MCF 10A (cell line): ENCODE data around the gene VEZT. TPM values are rescaled to one million over a fixed set of nuclear protein-coding genes. Genes with fewer than 3 reads are reported as not detected.

Experiments used
- BruUV-seq: library from RNA; stranded (reverse); fragments of 400-500 nt; replicated peaks from 2 replicates; lab custom pipeline; 2021; lab: Mats Ljungman, UMichigan
- CTCF ChIA-PET: fragments of 300-600 bp; sonication (Branson Sonifier 250); formaldehyde crosslinking; extraction: SDS; loops from one replicate; lab custom pipeline; 2021; ENCODE audit warnings: antibody characterized with exemption, inconsistent platforms; lab: Yijun Ruan, JAX
- POLR2A ChIA-PET: fragments of 300-600, 350-650 bp; sonication (Branson Sonifier 250); formaldehyde crosslinking; extraction: SDS; loops from one replicate; lab custom pipeline; 2020; ENCODE audit warnings: antibody characterized with exemption, inconsistent platforms; lab: Yijun Ruan, JAX
- DNase-seq: peaks from one replicate; pipeline ENCODE4 v3.0.0-alpha.2; 2018; ENCODE audit not compliant: unreplicated experiment
- H3K27ac Mint-ChIP-seq: one replicate; pipeline ENCODE4 v1.8.0; 2022; ENCODE audit warnings: mild to moderate bottlenecking, low read depth, mixed read lengths; ENCODE audit not compliant: unreplicated experiment
- H3K27me3 Mint-ChIP-seq: one replicate; pipeline ENCODE4 v1.8.0; 2022; ENCODE audit warnings: mixed read lengths; ENCODE audit not compliant: insufficient read depth, unreplicated experiment
- H3K36me3 Mint-ChIP-seq: one replicate; pipeline ENCODE4 v1.8.0; 2022; ENCODE audit warnings: mild to moderate bottlenecking, moderate library complexity, mixed read lengths; ENCODE audit not compliant: insufficient read depth, unreplicated experiment
- H3K4me1 Mint-ChIP-seq: one replicate; pipeline ENCODE4 v1.8.0; 2022; ENCODE audit warnings: mixed read lengths; ENCODE audit not compliant: insufficient read depth, unreplicated experiment
- H3K4me3 Mint-ChIP-seq: one replicate; pipeline ENCODE4 v1.8.0; 2022; ENCODE audit warnings: mild to moderate bottlenecking, moderate library complexity, mixed read lengths; ENCODE audit not compliant: unreplicated experiment
- H3K9me3 Mint-ChIP-seq: one replicate; pipeline ENCODE4 v1.8.0; 2022; ENCODE audit warnings: mixed read lengths; ENCODE audit not compliant: unreplicated experiment
- CTCF ChIP-seq: fragments of 200-600 bp; IDR thresholded peaks from one replicate; pipeline ENCODE4 v1.8.0; 2022; ENCODE audit warnings: antibody characterized with exemption, mild to moderate bottlenecking; ENCODE audit not compliant: unreplicated experiment
- intact Hi-C: fragments of 100-400 bp; cut with micrococcal nuclease; formaldehyde crosslinking; loops from 2 replicates; pipeline ENCODE4 v1.14.1; 2022
- total RNA-seq: library from RNA; stranded (reverse); gene quantifications from 2 replicates; pipeline ENCODE4 v1.2.3, GENCODE V29; 2022

The VEZT gene
- total RNA-seq, 1 experiment from 2014 or later, result 107 TPM

GRCh38 chr12:95261109-95261508 lies 43.5 kb downstream of the VEZT start:
- BruUV-seq, result no TSS peak
- Mint-ChIP-seq H3K36me3 (peaks cover 62% of the 10 kb centered on the region), H3K27ac (no peak overlapping the region), H3K9me3 (no peaks in the 10 kb centered on the region), H3K27me3 (no peaks in the 10 kb centered on the region), H3K4me1 (peaks cover 19% of the 10 kb centered on the region), H3K4me3 (no peak overlapping the region)
- CTCF ChIA-PET, result no interaction called here
- intact Hi-C loops, result no loop called here
- TF ChIP-seq CTCF, result no peak
- POLR2A ChIA-PET, result no interaction called here
- no peak for DNase-seq

- Mint-ChIP-seq H3K4me3 (no peak overlapping the region), H3K27ac (no peak overlapping the region), H3K4me1 (peaks cover 19% of the 10 kb centered on the region), H3K27me3 (no peaks in the 10 kb centered on the region), H3K36me3 (peaks cover 52% of the 10 kb centered on the region), H3K9me3 (no peaks in the 10 kb centered on the region)
- intact Hi-C loops, result no loop called here
- DNase-seq, result no peak
- no TSS peak for BruUV-seq
- no peak for TF ChIP-seq CTCF
- ChIA-PET CTCF (interaction anchor here (0.6 to 0.8 kb wide), 2 partner anchors 17 to 221 kb away, joined by 4 to 7 read pairs; no protein-coding TSS in a partner anchor), POLR2A (interaction anchor here (0.6 kb wide), 2 partner anchors 16 to 203 kb away, joined by 3 read pairs; no protein-coding TSS in a partner anchor)
These were observed 45.2 kb downstream of the VEZT start for GRCh38 chr12:95262808-95263207.

- ChIA-PET CTCF (interaction anchor here (1.0 kb wide), 1 partner anchor 149 kb away, joined by 3 read pairs; no protein-coding TSS in a partner anchor), POLR2A (interaction anchor here (0.5 to 1.1 kb wide), 6 partner anchors 11 to 171 kb away, joined by 3 read pairs; no protein-coding TSS in a partner anchor)
- H3K27ac Mint-ChIP-seq, result no peak overlapping the region
- no peak overlapping the region for H3K4me3 Mint-ChIP-seq
- no peaks in the 10 kb centered on the region for H3K9me3 Mint-ChIP-seq
- intact Hi-C loops, result no loop called here
- H3K36me3 Mint-ChIP-seq, result peaks cover 60% of the 10 kb centered on the region
- TF ChIP-seq CTCF, result no peak
- no peaks in the 10 kb centered on the region for H3K27me3 Mint-ChIP-seq
- peaks cover 6% of the 10 kb centered on the region for H3K4me1 Mint-ChIP-seq
- DNase-seq, result no peak
- BruUV-seq, result no TSS peak
These were observed 48.2 kb downstream of the VEZT start for GRCh38 chr12:95265765-95266164.

- CTCF ChIA-PET, result interaction anchor here (0.9 to 1.0 kb wide), 2 partner anchors 50 to 150 kb away, joined by 3 read pairs; no protein-coding TSS in a partner anchor
- Mint-ChIP-seq H3K27ac (no peak overlapping the region), H3K4me3 (no peak overlapping the region), H3K27me3 (no peaks in the 10 kb centered on the region), H3K36me3 (peaks cover 56% of the 10 kb centered on the region), H3K9me3 (no peaks in the 10 kb centered on the region), H3K4me1 (peaks cover 6% of the 10 kb centered on the region)
- no TSS peak for BruUV-seq
- intact Hi-C loops, result no loop called here
- DNase-seq, result no peak
- POLR2A ChIA-PET, result interaction anchor here (0.5 to 1.1 kb wide), 3 partner anchors 11 to 50 kb away, joined by 3 read pairs; no protein-coding TSS in a partner anchor
- no peak for TF ChIP-seq CTCF
These were observed 48.6 kb downstream of the VEZT start for GRCh38 chr12:95266254-95266653.
